GM12878 (cell line): ENCODE measurements around the gene PRKCE. TPM values are rescaled to one million over a fixed set of nuclear protein-coding genes. Genes with fewer than 3 reads are reported as not detected.

Source experiments
- ATAC-seq: fragments of 200-7000 bp; cut with Tn5 transposase; 3 replicates; pipeline ENCODE4 v1.9.1; 2020; ENCODE audit warnings: mild to moderate bottlenecking, moderate library complexity
- BruUV-seq: library from RNA; stranded (reverse); fragments of 400-500 nt; replicated peaks from 2 replicates; lab custom pipeline; 2021; lab: Mats Ljungman, UMichigan
- CTCF ChIA-PET: fragments of 300-600 bp; sonication (Branson Sonifier 250); formaldehyde crosslinking; extraction: SDS; loops from one replicate; lab custom pipeline; 2021; ENCODE audit warnings: inconsistent platforms; lab: Yijun Ruan, JAX
- POLR2A ChIA-PET: fragments of 350-600 bp; formaldehyde crosslinking; extraction: SDS; loops from one replicate; lab custom pipeline; 2021; ENCODE audit warnings: inconsistent platforms; lab: Charles Lee
- RAD21 ChIA-PET: fragments of 300-600 bp; sonication (Branson Sonifier 250); formaldehyde crosslinking; loops from one replicate; lab custom pipeline; 2023; ENCODE audit warnings: antibody characterized with exemption; ENCODE audit not compliant: unreplicated experiment; lab: Charles Lee
- SMC1A ChIA-PET: fragments of 300-600 bp; sonication (Branson Sonifier 250); formaldehyde crosslinking; loops from one replicate; lab custom pipeline; 2023; ENCODE audit not compliant: unreplicated experiment, uncharacterized antibody; lab: Charles Lee
- DNase-seq: peaks from one replicate; pipeline ENCODE4 v3.0.0-alpha.2; 2011; ENCODE audit warnings: low read depth, low spot score
- FAIRE-seq: peaks from 3 replicates; lab custom pipeline; 2011; peaks lifted over from hg19 to GRCh38; lab: Jason Lieb, UNC
- H2AFZ ChIP-seq: 2 replicates; pipeline ENCODE4 v1.6.0; 2011; ENCODE audit warnings: low read depth, low read length, control low read depth; ENCODE audit not compliant: control insufficient read depth
- H3K27ac ChIP-seq: 2 replicates; pipeline ENCODE4 v1.5.1; 2011; ENCODE audit warnings: control low read depth; ENCODE audit not compliant: control insufficient read depth, insufficient read depth
- H3K27me3 ChIP-seq, 2 experiments: replicated peaks in 1 of 2; 2 replicates each; pipeline versions ENCODE4 v1.6.0 to v1.6.1; 2011; ENCODE audit warnings: low read length in 1 of 2; ENCODE audit not compliant: control insufficient read depth in 2 of 2, insufficient read depth in 2 of 2
- H3K36me3 ChIP-seq, 2 experiments: 2 replicates each; pipeline ENCODE4 v1.5.1; 2011; ENCODE audit warnings: low read length in 1 of 2; ENCODE audit not compliant: control insufficient read depth in 2 of 2, insufficient read depth in 2 of 2
- H3K4me1 ChIP-seq: 2 replicates; pipeline ENCODE4 v1.6.1; 2011; ENCODE audit warnings: mild to moderate bottlenecking, low read length, moderate library complexity, mixed read lengths; ENCODE audit not compliant: control insufficient read depth, insufficient read depth
- H3K4me2 ChIP-seq: 2 replicates; pipeline ENCODE4 v1.6.0; 2011; ENCODE audit warnings: control low read depth; ENCODE audit not compliant: control insufficient read depth, insufficient read depth
- H3K4me3 ChIP-seq: fragments of 200-600 bp; sonication (generic); 2 replicates; pipeline ENCODE4 v1.5.1; 2016
- H3K79me2 ChIP-seq: 2 replicates; pipeline ENCODE4 v1.6.0; 2011; ENCODE audit warnings: low read length; ENCODE audit not compliant: control insufficient read depth, insufficient read depth
- H3K9ac ChIP-seq: 2 replicates; pipeline ENCODE4 v1.8.0; 2011; ENCODE audit warnings: low read length, control low read depth, mixed read lengths; ENCODE audit not compliant: control insufficient read depth, insufficient read depth
- H3K9me3 ChIP-seq: replicated peaks from 3 replicates; pipeline ENCODE4 v1.5.1; 2011; ENCODE audit warnings: mild to moderate bottlenecking, low read length; ENCODE audit not compliant: control insufficient read depth, insufficient read depth
- H4K20me1 ChIP-seq: 2 replicates; pipeline ENCODE4 v1.6.0; 2011; ENCODE audit not compliant: control insufficient read depth, insufficient read depth
- DPF2 ChIP-seq: fragments of 450-650 bp; IDR thresholded peaks from 2 replicates; pipeline ENCODE4 v1.6.1; 2017; ENCODE audit warnings: mild to moderate bottlenecking
- EED ChIP-seq: sonication (generic); IDR thresholded peaks from 2 replicates; pipeline ENCODE4 v1.6.1; 2016; ENCODE audit warnings: antibody characterized with exemption, low read depth
- FOXK2 ChIP-seq: fragments of 450-650 bp; IDR thresholded peaks from 2 replicates; pipeline ENCODE4 v1.6.1; 2017; ENCODE audit warnings: mild to moderate bottlenecking, moderate library complexity
- JUNB ChIP-seq: IDR thresholded peaks from 2 replicates; pipeline ENCODE4 v1.6.1; 2016; ENCODE audit warnings: antibody characterized with exemption, mild to moderate bottlenecking
- MXI1 ChIP-seq: fragments of 150-350 bp; IDR thresholded peaks from 2 replicates; pipeline ENCODE4 v1.6.1; 2011; ENCODE audit warnings: low read depth, mild to moderate bottlenecking, inconsistent platforms, low read length, improper control_type of control experiment
- MYB ChIP-seq: fragments of 150-350 bp; IDR thresholded peaks from 2 replicates; pipeline ENCODE4 v1.6.1; 2014; ENCODE audit warnings: mild to moderate bottlenecking, low read depth, low read length, borderline replicate concordance
- PBX3 ChIP-seq: IDR thresholded peaks from 2 replicates; pipeline ENCODE4 v1.6.1; 2011; ENCODE audit warnings: mild to moderate bottlenecking, low read depth, low read length, moderate library complexity; ENCODE audit not compliant: insufficient replicate concordance
- SMAD5 ChIP-seq: IDR thresholded peaks from 2 replicates; pipeline ENCODE4 v1.6.1; 2016; ENCODE audit warnings: antibody characterized with exemption, low read depth
- STAT3 ChIP-seq: IDR thresholded peaks from 2 replicates; pipeline ENCODE4 v1.6.1; 2011; ENCODE audit warnings: low read depth, low read length, improper control_type of control experiment
- TCF7 ChIP-seq: IDR thresholded peaks from 2 replicates; pipeline ENCODE4 v1.6.1; 2014; ENCODE audit warnings: antibody characterized with exemption, borderline replicate concordance
- ZNF384 ChIP-seq: IDR thresholded peaks from 2 replicates; pipeline ENCODE4 v1.6.1; 2012; ENCODE audit warnings: low read depth, mild to moderate bottlenecking, low read length, improper control_type of control experiment, borderline replicate concordance
- WGBS: methylation state at CpG from one replicate; pipeline ENCODE4 v1.1.6; 2016; ENCODE audit warnings: low lambda C conversion rate; ENCODE audit not compliant: insufficient replicate concordance, insufficient coverage; ENCODE audit errors: missing lambda C conversion rate; 5-methylcytosine and 5-hydroxymethylcytosine counted together
- in situ Hi-C: fragments of 300-500 bp; cut with MboI; formaldehyde crosslinking; loops from 9 replicates; pipeline ENCODE4 v1.14.3; 2018; ENCODE audit warnings: mixed read lengths
- intact Hi-C: fragments of 100-400 bp; cut with micrococcal nuclease; formaldehyde crosslinking; loops from one replicate; pipeline ENCODE4 v1.14.2; 2022; ENCODE audit not compliant: unreplicated experiment
- polyA plus RNA-seq, 11 experiments: library from polyadenylated mRNA; depleted of rRNA in 4 of 11; unstranded in 6 of 11; stranded (reverse) in 5 of 11; fragments of >200 nt; fragmentation: Nextera tagmentation in 4 of 11; fragmentation: Illumina TruSeq in 1 of 11; extraction: Ambion mirVana in 4 of 11; extraction: Trizol in 1 of 11; gene quantifications; 1 replicate in 1 of 11; 2 replicates in 10 of 11; pipeline versions ENCODE4 v1.2.1 to v1.2.3, GENCODE V29; 2011 to 2016; ENCODE audit warnings: inconsistent platforms in 2 of 11, missing spikeins in 2 of 11, low read depth in 1 of 11
- total RNA-seq, 4 experiments: library from RNA; depleted of rRNA in 3 of 4; stranded (reverse); fragments of >200 nt in 3 of 4; fragmentation: Illumina TruSeq in 1 of 4; extraction: Trizol in 1 of 4; gene quantifications; 2 replicates each; pipeline versions ENCODE4 v1.2.1 to v1.2.3, GENCODE V29; 2013 to 2021

Gene PRKCE
- total and polyA plus RNA-seq, 10 of the 15 experiments (the other 5 are each of a cell fraction or from before 2014, with no cell fraction given) = 2.6 to 28.2 (median 11.3) TPM

GRCh38 chr2:46116553-46116991 is 465.1 kb downstream of the PRKCE start:
- no peak overlapping the region for H3K4me3 ChIP-seq
- ChIA-PET CTCF (no interaction called here), SMC1A (interaction anchor here (0.6 to 1.0 kb wide), 2 partner anchors 28 to 83 kb away, joined by 3 read pairs; no protein-coding TSS in a partner anchor), RAD21 (no interaction called here), POLR2A (no interaction called here)
- H4K20me1 ChIP-seq = no peaks in the 10 kb centered on the region
- 71% methylated on average over 5 of the region's 5 CpGs for WGBS
- H2AFZ ChIP-seq = no peak overlapping the region
- BruUV-seq = no TSS peak
- H3K4me1 ChIP-seq = no peaks in the 10 kb centered on the region
- H3K9me3 ChIP-seq = no peaks in the 10 kb centered on the region
- intact Hi-C loops = no loop called here
- no peaks in the 10 kb centered on the region for H3K36me3 ChIP-seq
- no peak for DNase-seq
- H3K27ac ChIP-seq = no peak overlapping the region
- H3K79me2 ChIP-seq = no peaks in the 10 kb centered on the region
- FAIRE-seq = no peak
- no peak overlapping the region for H3K9ac ChIP-seq
- no peak for ATAC-seq
- H3K4me2 ChIP-seq = no peak overlapping the region
- TF ChIP-seq JUNB (no peak), SMAD5 (no peak), FOXK2 (no peak), MXI1 (no peak), EED (no peak), DPF2 (no peak), ZNF384 (no peak), MYB (no peak), TCF7 (no peak), STAT3 (no peak), PBX3 (no peak)
- TF ChIP-seq, all 136 proteins: peak for 0
- in situ Hi-C loops = no loop called here
- H3K27me3 ChIP-seq = no peaks in the 10 kb centered on the region
